SK-N-SH (cell line): Measurements from ENCODE around the gene WDR88. TPM values are rescaled to one million over a fixed set of nuclear protein-coding genes. Genes with fewer than 3 reads are reported as not detected.
A peak's percentile ranks its signal among the peaks of the same experiment; 100 is the strongest.

ENCODE experiments used
- CTCF ChIA-PET: fragments of 300-600, 350-600 bp; formaldehyde crosslinking; extraction: SDS; loops from one replicate; lab custom pipeline; 2021; lab: Yijun Ruan, JAX
- POLR2A ChIA-PET: fragments of 350-600 bp; sonication (Branson Sonifier 250); formaldehyde crosslinking; extraction: SDS; loops from one replicate; lab custom pipeline; 2020; ENCODE audit warnings: antibody characterized with exemption, inconsistent platforms; lab: Yijun Ruan, JAX
- DNase-seq: peaks from one replicate; pipeline ENCODE4 v3.0.0; 2012
- H2AFZ ChIP-seq: fragments of 200-600 bp; sonication (generic); 2 replicates; pipeline ENCODE4 v1.8.1; 2016; ENCODE audit warnings: antibody characterized with exemption, mild to moderate bottlenecking, low read depth
- H3F3A ChIP-seq: fragments of 200-600 bp; sonication (generic); replicated peaks from 2 replicates; pipeline ENCODE3; 2016; ENCODE audit warnings: antibody characterized with exemption, mild to moderate bottlenecking; ENCODE audit not compliant: insufficient read depth
- H3K27ac ChIP-seq, 2 experiments: fragments of 200-500 bp in 1 of 2; fragments of 200-600 bp in 1 of 2; sonication (Bioruptor generic) in 1 of 2; sonication (generic), shearing (Covaris generic) in 1 of 2; 2 replicates each; pipeline versions ENCODE4 v1.5.1 to v1.6.1; 2014 to 2016; ENCODE audit warnings: low read depth in 2 of 2, inconsistent platforms in 1 of 2, low read length in 1 of 2, mild to moderate bottlenecking in 1 of 2, mixed read lengths in 1 of 2
- H3K27me3 ChIP-seq: fragments of 200-600 bp; sonication (generic), shearing (Covaris generic); 2 replicates; pipeline ENCODE4 v1.6.1; 2016; ENCODE audit warnings: mixed run types; ENCODE audit not compliant: insufficient read depth
- H3K36me3 ChIP-seq, 2 experiments: fragments of 200-500 bp in 1 of 2; fragments of 200-600 bp in 1 of 2; sonication (Bioruptor generic) in 1 of 2; sonication (generic) in 1 of 2; replicated peaks in 1 of 2; 2 replicates each; pipeline versions ENCODE3 to v1.5.1; 2014 to 2016; ENCODE audit warnings: low read length in 1 of 2, mild to moderate bottlenecking in 1 of 2; ENCODE audit not compliant: insufficient read depth in 2 of 2, control insufficient read depth in 1 of 2
- H3K4me1 ChIP-seq, 2 experiments: fragments of 200-500 bp in 1 of 2; fragments of 200-600 bp in 1 of 2; sonication (Bioruptor generic) in 1 of 2; sonication (generic), shearing (Covaris generic) in 1 of 2; 2 replicates each; pipeline versions ENCODE4 v1.5.1 to v1.6.1; 2014 to 2016; ENCODE audit warnings: low read depth in 1 of 2, low read length in 1 of 2, mixed run types in 1 of 2; ENCODE audit not compliant: insufficient read depth in 2 of 2, control insufficient read depth in 1 of 2
- H3K4me2 ChIP-seq: fragments of 200-600 bp; sonication (generic), shearing (Covaris generic); 2 replicates; pipeline ENCODE4 v1.6.1; 2017; ENCODE audit warnings: mixed run types
- H3K4me3 ChIP-seq, 2 experiments: fragments of 200-500 bp in 1 of 2; fragments of 200-600 bp in 1 of 2; sonication (Bioruptor generic) in 1 of 2; sonication (generic), shearing (Covaris generic) in 1 of 2; 2 replicates each; pipeline versions ENCODE4 v1.5.1 to v1.8.1; 2014 to 2016; ENCODE audit warnings: low read depth in 2 of 2, inconsistent platforms in 1 of 2, low read length in 1 of 2, mild to moderate bottlenecking in 1 of 2, mixed read lengths in 1 of 2, moderate library complexity in 1 of 2
- H3K79me2 ChIP-seq: fragments of 200-600 bp; sonication (generic); 2 replicates; pipeline ENCODE4 v1.8.1; 2017; ENCODE audit warnings: mild to moderate bottlenecking; ENCODE audit not compliant: insufficient read depth
- H3K9ac ChIP-seq: fragments of 200-600 bp; sonication (generic); 2 replicates; pipeline ENCODE4 v1.6.1; 2017; ENCODE audit warnings: mixed run types
- H3K9me2 ChIP-seq: fragments of 200-600 bp; sonication (generic); 2 replicates; pipeline ENCODE4 v1.6.1; 2017; ENCODE audit warnings: mixed run types
- H3K9me3 ChIP-seq: fragments of 200-600 bp; sonication (generic); 2 replicates; pipeline ENCODE4 v1.6.1; 2017; ENCODE audit warnings: mixed run types, mild to moderate bottlenecking, moderate library complexity
- H4K20me1 ChIP-seq: fragments of 200-600 bp; sonication (generic); 2 replicates; pipeline ENCODE4 v1.6.1; 2017; ENCODE audit warnings: mild to moderate bottlenecking, mixed run types; ENCODE audit not compliant: insufficient read depth
- CHD2 ChIP-seq: fragments of 150-350 bp; IDR thresholded peaks from 2 replicates; pipeline ENCODE4 v1.6.1; 2018; ENCODE audit warnings: low read length; ENCODE audit not compliant: partially characterized antibody
- ELF1 ChIP-seq: IDR thresholded peaks from 2 replicates; pipeline ENCODE4 v1.4.0; 2012
- EP300 ChIP-seq, 2 experiments: IDR thresholded peaks; 2 replicates each; pipeline versions ENCODE4 v1.4.0 to v1.6.1; 2012; ENCODE audit warnings: borderline replicate concordance in 1 of 2, low read depth in 1 of 2, low read length in 1 of 2
- FOSL2 ChIP-seq: IDR thresholded peaks from 2 replicates; pipeline ENCODE4 v1.4.0; 2012; ENCODE audit warnings: low read depth, mild to moderate bottlenecking, moderate library complexity, borderline replicate concordance
- FOXJ3 ChIP-seq: sonication (generic); formaldehyde crosslinking; IDR thresholded peaks from 2 replicates; pipeline ENCODE4 v1.5.1; 2020; ENCODE audit warnings: mild to moderate bottlenecking, missing genetic modification reagents
- FOXM1 ChIP-seq: IDR thresholded peaks from 2 replicates; pipeline ENCODE4 v1.4.0; 2012; ENCODE audit warnings: low read depth, mild to moderate bottlenecking
- GABPA ChIP-seq: IDR thresholded peaks from 2 replicates; pipeline ENCODE4 v1.4.0; 2012; ENCODE audit warnings: low read depth, mild to moderate bottlenecking
- GATA2 ChIP-seq: sonication (generic); formaldehyde crosslinking; IDR thresholded peaks from 2 replicates; pipeline ENCODE4 v1.5.0; 2020; ENCODE audit warnings: mild to moderate bottlenecking, missing genetic modification reagents
- IRF3 ChIP-seq: fragments of 150-350 bp; IDR thresholded peaks from 2 replicates; pipeline ENCODE4 v1.6.1; 2016; ENCODE audit warnings: mild to moderate bottlenecking, low read depth, low read length
- MAX ChIP-seq: IDR thresholded peaks from 2 replicates; pipeline ENCODE4 v1.4.0; 2012; ENCODE audit warnings: low read depth
- MXI1 ChIP-seq: IDR thresholded peaks from 2 replicates; pipeline ENCODE4 v1.6.1; 2012; ENCODE audit warnings: mild to moderate bottlenecking, low read depth, low read length, improper control_type of control experiment
- NFIC ChIP-seq: IDR thresholded peaks from 2 replicates; pipeline ENCODE4 v1.4.0; 2012; ENCODE audit warnings: borderline replicate concordance
- NRF1 ChIP-seq: IDR thresholded peaks from 2 replicates; pipeline ENCODE4 v1.6.1; 2012; ENCODE audit warnings: low read depth, mild to moderate bottlenecking, low read length
- PBX3 ChIP-seq: IDR thresholded peaks from 2 replicates; pipeline ENCODE4; 2012
- POLR2AphosphoS5 ChIP-seq: IDR thresholded peaks from 2 replicates; pipeline ENCODE4 v1.6.1; 2012; ENCODE audit warnings: low read depth, low read length
- RAD21 ChIP-seq: IDR thresholded peaks from 2 replicates; pipeline ENCODE4 v1.6.1; 2012; ENCODE audit warnings: mild to moderate bottlenecking, low read length
- RCOR1 ChIP-seq: fragments of 150-350 bp; IDR thresholded peaks from 2 replicates; pipeline ENCODE4 v1.6.1; 2017; ENCODE audit warnings: antibody characterized with exemption, low read length
- RXRA ChIP-seq: IDR thresholded peaks from 2 replicates; pipeline ENCODE4 v1.4.0; 2012; ENCODE audit warnings: low read depth, mild to moderate bottlenecking, borderline replicate concordance
- SIN3A ChIP-seq: IDR thresholded peaks from 2 replicates; pipeline ENCODE4 v1.6.1; 2012; ENCODE audit warnings: low read depth, mild to moderate bottlenecking, low read length, moderate library complexity, borderline replicate concordance
- TAF1 ChIP-seq: IDR thresholded peaks from 2 replicates; pipeline ENCODE4 v1.6.1; 2012; ENCODE audit warnings: low read depth, mild to moderate bottlenecking, low read length, moderate library complexity, borderline replicate concordance
- TCF12 ChIP-seq: IDR thresholded peaks from 2 replicates; pipeline ENCODE4 v1.4.0; 2012
- TEAD4 ChIP-seq: IDR thresholded peaks from 2 replicates; pipeline ENCODE4 v1.4.0; 2012; ENCODE audit warnings: mild to moderate bottlenecking, borderline replicate concordance; ENCODE audit not compliant: insufficient read depth
- USF2 ChIP-seq: fragments of 150-350 bp; IDR thresholded peaks from 2 replicates; pipeline ENCODE4 v1.6.1; 2017; ENCODE audit warnings: antibody characterized with exemption, low read length, low read depth, borderline replicate concordance
- YY1 ChIP-seq: IDR thresholded peaks from 2 replicates; pipeline ENCODE4 v1.4.0; 2012; ENCODE audit warnings: low read depth, mild to moderate bottlenecking
- WGBS: methylation state at CpG from one replicate; pipeline ENCODE4 v1.1.6; 2017; ENCODE audit warnings: low lambda C conversion rate; 5-methylcytosine and 5-hydroxymethylcytosine counted together
- polyA plus RNA-seq, 3 experiments: library from polyadenylated mRNA; depleted of rRNA; stranded (reverse); fragments of >200 nt; gene quantifications; 2 replicates each; pipeline ENCODE4 v1.2.3, GENCODE V29; 2012

Gene WDR88
- polyA plus RNA-seq, 1 of the 3 experiments (the other 2 are of a cell fraction): not detected

GRCh38 chr19:33108161-33108560, 23.8 kb upstream of the WDR88 start:
- Histone ChIP-seq H3K9me2 (no peaks in the 10 kb centered on the region), H3K9ac (no peak overlapping the region), H3K36me3 (peaks cover 18 to 25% of the 10 kb centered on the region in 2 experiments), H3F3A (peaks cover 5% of the 10 kb centered on the region), H3K4me1 (peaks cover 0 to 6% of the 10 kb centered on the region in 2 experiments; a peak in 1 of 4 replicates), H4K20me1 (no peaks in the 10 kb centered on the region), H3K27me3 (no peaks in the 10 kb centered on the region), H3K4me2 (no peak overlapping the region), H2AFZ (no peak overlapping the region), H3K79me2 (no peaks in the 10 kb centered on the region), H3K27ac (no peak overlapping the region), H3K4me3 (no peak overlapping the region), H3K9me3 (no peaks in the 10 kb centered on the region)
- TF ChIP-seq NFIC (no peak), RCOR1 (no peak), MAX (no peak), GABPA (no peak), RXRA (no peak), TAF1 (no peak), MXI1 (no peak), FOXM1 (no peak), EP300 (IDR thresholded peaks at IDR 0.05; ENCODE audit: borderline replicate concordance in 1 of 2, low read depth in 1 of 2, low read length in 1 of 2) (no peak), YY1 (no peak), TCF12 (no peak), SIN3A (no peak), CHD2 (no peak), FOXJ3 (no peak), POLR2AphosphoS5 (no peak), ELF1 (no peak), TEAD4 (no peak)
- ChIA-PET CTCF (no interaction called here), POLR2A (no interaction called here)
- no peak for DNase-seq
- 98% methylated on average over 10 of the region's 10 CpGs for WGBS

GRCh38 chr19:33110137-33110910, 21.6 kb upstream of the WDR88 start:
- CTCF ChIA-PET: interaction anchor here (1.5 to 18.9 kb wide), 2 partner anchors 74 to 136 kb away, joined by 3 to 215 read pairs; partner anchors contain the start of genes CEP89 and FAAP24
- 62% methylated on average over 9 of the region's 9 CpGs for WGBS
- TF ChIP-seq IRF3: no peak
- peak; percentile 71; the same call in 1 of the 2 replicates for TF ChIP-seq FOSL2
- TF ChIP-seq SIN3A: no peak
- no peak for TF ChIP-seq CHD2
- no peak for TF ChIP-seq FOXJ3
- peak; percentile 85 for TF ChIP-seq TCF12
- no peak for TF ChIP-seq NRF1
- TF ChIP-seq GABPA: no peak
- no peak for TF ChIP-seq RAD21
- TF ChIP-seq PBX3: peak; percentile 42; the same call in 1 of the 2 replicates
- peak in 1 of 2 experiments; percentile 65; a peak in 1 of 4 replicates for TF ChIP-seq EP300 (IDR thresholded peaks at IDR 0.05; ENCODE audit: borderline replicate concordance in 1 of 2, low read depth in 1 of 2, low read length in 1 of 2)
- no peak for TF ChIP-seq RXRA
- no peak for TF ChIP-seq YY1
- TF ChIP-seq USF2: no peak
- peak; percentile 55; the same call in 1 of the 2 replicates for TF ChIP-seq MAX
- no peak for TF ChIP-seq GATA2 (CRISPR knock-in tag)

More at GRCh38 chr19:33110137-33110910, 21.6 kb upstream of the WDR88 start:
- Histone ChIP-seq H3K4me3 (no peak overlapping the region), H3K4me2 (0 out of 2 replicates have a peak overlapping the region, but pooled peaks have one; percentile 9), H2AFZ (no peak overlapping the region), H3K9ac (no peak overlapping the region), H3K27me3 (no peaks in the 10 kb centered on the region), H3F3A (peaks cover 5% of the 10 kb centered on the region), H3K9me3 (no peaks in the 10 kb centered on the region), H4K20me1 (no peaks in the 10 kb centered on the region), H3K36me3 (peaks cover 35 to 36% of the 10 kb centered on the region in 2 experiments), H3K27ac (peak overlapping the region in 1 of 2 experiments; percentile 68; a peak in 2 of 4 replicates), H3K9me2 (no peaks in the 10 kb centered on the region), H3K79me2 (no peaks in the 10 kb centered on the region), H3K4me1 (peaks cover 0 to 6% of the 10 kb centered on the region in 2 experiments; a peak in 1 of 4 replicates)
- POLR2A ChIA-PET: no interaction called here
- DNase-seq: no peak
